A549 (cell line): ENCODE measurements around the gene SLC8A1. TPM values are rescaled to one million over a fixed set of nuclear protein-coding genes. Genes with fewer than 3 reads are reported as not detected.

Experiments used
- ATAC-seq, 2 experiments: fragments of 200-7000 bp in 1 of 2; fragments of >200 bp in 1 of 2; cut with Nextera tagmentation in 1 of 2; cut with Tn5 transposase in 1 of 2; 3 replicates each; pipeline versions ENCODE4 v1.8.0 to v1.9.1; 2018 to 2020; ENCODE audit warnings: mild to moderate bottlenecking in 1 of 2, moderate library complexity in 1 of 2
- CTCF ChIA-PET: fragments of 300-600 bp; sonication (Branson Sonifier 250); formaldehyde crosslinking; extraction: SDS; loops from one replicate; lab custom pipeline; 2021; ENCODE audit warnings: antibody characterized with exemption, inconsistent platforms; lab: Yijun Ruan, JAX
- POLR2A ChIA-PET: fragments of 350-600 bp; formaldehyde crosslinking; extraction: SDS; loops from one replicate; lab custom pipeline; 2021; ENCODE audit warnings: antibody characterized with exemption, inconsistent platforms; lab: Yijun Ruan, JAX
- DNase-seq, 2 experiments: peaks; one replicate each; pipeline versions ENCODE4 v3.0.0 to v3.0.0-alpha.2; 2011 to 2016; ENCODE audit warnings: low read depth in 1 of 2, low spot score in 1 of 2
- FAIRE-seq: peaks from 2 replicates; lab custom pipeline; 2011; peaks lifted over from hg19 to GRCh38; lab: Jason Lieb, UNC
- H3K27ac ChIP-seq, 2 experiments: fragments of >200 bp; sonication (Bioruptor Twin); formaldehyde crosslinking; 3 replicates each; pipeline ENCODE4 v1.5.1; 2016 to 2017
- H3K4me1 ChIP-seq: fragments of >200 bp; sonication (Bioruptor Twin); formaldehyde crosslinking; 3 replicates; pipeline ENCODE4 v1.6.1; 2016
- H3K4me2 ChIP-seq: fragments of >200 bp; sonication (Bioruptor Twin); formaldehyde crosslinking; 3 replicates; pipeline ENCODE4 v1.6.1; 2016
- H3K4me3 ChIP-seq: fragments of >200 bp; sonication (Bioruptor Twin); formaldehyde crosslinking; 3 replicates; pipeline ENCODE4 v1.5.1; 2016
- H3K9me3 ChIP-seq: fragments of >200 bp; sonication (Bioruptor Twin); formaldehyde crosslinking; 3 replicates; pipeline ENCODE4 v1.6.1; 2016
- CBX2 ChIP-seq: fragments of 200-600 bp; sonication (generic); IDR thresholded peaks from 2 replicates; pipeline ENCODE4 v1.6.1; 2016; ENCODE audit warnings: low read depth, mild to moderate bottlenecking, borderline replicate concordance
- CBX8 ChIP-seq: fragments of 200-600 bp; sonication (generic); IDR thresholded peaks from 2 replicates; pipeline ENCODE4 v1.6.1; 2016
- FOSB ChIP-seq: fragments of 250-450 bp; sonication (Bioruptor Pico); IDR thresholded peaks from 2 replicates; pipeline ENCODE4 v1.5.0; 2020; ENCODE audit warnings: mild to moderate bottlenecking, moderate library complexity
- FOXS1 ChIP-seq: fragments of 250-450 bp; sonication (Bioruptor Pico); IDR thresholded peaks from 2 replicates; pipeline ENCODE4 v1.5.0; 2020; ENCODE audit warnings: mild to moderate bottlenecking, moderate library complexity
- HDAC2 ChIP-seq: fragments of 200-600 bp; sonication (generic); IDR thresholded peaks from 2 replicates; pipeline ENCODE4 v1.6.1; 2016
- HEYL ChIP-seq: fragments of 250-450 bp; sonication (Bioruptor Pico); IDR thresholded peaks from 2 replicates; pipeline ENCODE4 v1.8.0; 2021; ENCODE audit warnings: mild to moderate bottlenecking, moderate library complexity
- HOXB13 ChIP-seq: fragments of 250-450 bp; sonication (Bioruptor Pico); IDR thresholded peaks from 2 replicates; pipeline ENCODE4 v1.5.0; 2020; ENCODE audit warnings: low read depth, mild to moderate bottlenecking, moderate library complexity
- JUN ChIP-seq, 2 experiments: fragments of >200 bp; sonication (Bioruptor Twin); formaldehyde crosslinking; IDR thresholded peaks; 2 replicates in 1 of 2; 3 replicates in 1 of 2; pipeline ENCODE4 v1.6.1; 2016 to 2017
- KDM5A ChIP-seq: fragments of 200-600 bp; sonication (generic); IDR thresholded peaks from 2 replicates; pipeline ENCODE4 v1.6.1; 2016; ENCODE audit warnings: antibody characterized with exemption, mild to moderate bottlenecking
- MAFK ChIP-seq: fragments of 450-650 bp; IDR thresholded peaks from 2 replicates; pipeline ENCODE4 v1.6.1; 2014; ENCODE audit not compliant: partially characterized antibody
- MAZ ChIP-seq: fragments of 150-350 bp; IDR thresholded peaks from 2 replicates; pipeline ENCODE4 v1.6.1; 2014; ENCODE audit warnings: antibody characterized with exemption, low read depth, low read length, borderline replicate concordance
- MYC ChIP-seq: IDR thresholded peaks from 2 replicates; pipeline ENCODE4 v1.6.1; 2012; ENCODE audit warnings: mild to moderate bottlenecking, inconsistent platforms, low read length, improper control_type of control experiment, borderline replicate concordance
- NFE2L2 ChIP-seq: fragments of 150-350 bp; conservative IDR thresholded peaks from 2 replicates; pipeline ENCODE4 v1.6.1; 2014; ENCODE audit warnings: low read length
- NPAS2 ChIP-seq: fragments of 250-450 bp; sonication (Bioruptor Pico); IDR thresholded peaks from 2 replicates; pipeline ENCODE4 v1.8.0; 2022; ENCODE audit warnings: mild to moderate bottlenecking, moderate library complexity, borderline replicate concordance
- POLR2A ChIP-seq: IDR thresholded peaks from 2 replicates; pipeline ENCODE4 v1.6.1; 2012; ENCODE audit warnings: mild to moderate bottlenecking, low read length
- RARB ChIP-seq: fragments of 250-450 bp; sonication (Bioruptor Pico); IDR thresholded peaks from 2 replicates; pipeline ENCODE4 v1.8.0; 2021; ENCODE audit warnings: mild to moderate bottlenecking, moderate library complexity
- RFX5 ChIP-seq: fragments of 450-650 bp; IDR thresholded peaks from 2 replicates; pipeline ENCODE4 v1.7.1; 2014; ENCODE audit warnings: antibody characterized with exemption, mild to moderate bottlenecking, moderate library complexity
- RNF2 ChIP-seq: fragments of 200-600 bp; sonication (generic); IDR thresholded peaks from 2 replicates; pipeline ENCODE4 v1.6.1; 2016; ENCODE audit warnings: low read depth, mild to moderate bottlenecking, antibody characterized with exemption, moderate library complexity, borderline replicate concordance
- TFCP2L1 ChIP-seq: fragments of 250-450 bp; sonication (Bioruptor Pico); IDR thresholded peaks from 2 replicates; pipeline ENCODE4 v1.5.0; 2021; ENCODE audit warnings: mild to moderate bottlenecking
- TP53 ChIP-seq: fragments of 250-450 bp; sonication (Bioruptor Pico); IDR thresholded peaks from 2 replicates; pipeline ENCODE4 v1.5.0; 2021; ENCODE audit warnings: mild to moderate bottlenecking, moderate library complexity
- ZFP36 ChIP-seq: fragments of 450-650 bp; IDR thresholded peaks from 2 replicates; pipeline ENCODE4 v1.6.1; 2014; ENCODE audit warnings: borderline replicate concordance; ENCODE audit not compliant: partially characterized antibody
- ZNF302 ChIP-seq: fragments of 250-450 bp; sonication (Bioruptor Pico); IDR thresholded peaks from 2 replicates; pipeline ENCODE4 v1.9.0; 2021; ENCODE audit warnings: inconsistent platforms, mild to moderate bottlenecking, moderate library complexity
- ZSCAN20 ChIP-seq: fragments of 250-450 bp; sonication (Bioruptor Pico); IDR thresholded peaks from 2 replicates; pipeline ENCODE4 v1.8.0; 2022; ENCODE audit warnings: mild to moderate bottlenecking, moderate library complexity
- WGBS: methylation state at CpG from one replicate; pipeline ENCODE4 v1.1.6; 2017; ENCODE audit errors: missing lambda C conversion rate; 5-methylcytosine and 5-hydroxymethylcytosine counted together
- polyA plus RNA-seq, 4 experiments: library from polyadenylated mRNA; depleted of rRNA in 3 of 4; stranded (reverse); fragments of >200 nt; fragmentation: RNase III in 1 of 4; extraction: RNeasy Plus Mini Kit Qiagen cat#74134 plus additional on column Dnase treatment in 1 of 4; gene quantifications; 2 replicates in 3 of 4; 3 replicates in 1 of 4; pipeline ENCODE4 v1.2.3, GENCODE V29; 2011 to 2017
- TF ChIP-seq, protein P1 (sequence below): fragments of 150-350 bp; IDR thresholded peaks from 2 replicates; pipeline ENCODE4 v1.6.1; 2014; ENCODE audit warnings: low read depth, mild to moderate bottlenecking, low read length
- TF ChIP-seq, protein P2 (sequence below): fragments of 250-450 bp; sonication (Bioruptor Pico); IDR thresholded peaks from 2 replicates; pipeline ENCODE4 v1.5.0; 2020; ENCODE audit warnings: low read depth, mild to moderate bottlenecking, moderate library complexity

SLC8A1 gene
- polyA plus RNA-seq, 2 of the 4 experiments (the other 2 are of a cell fraction), result 0.28 to 0.92 TPM

DNA sequence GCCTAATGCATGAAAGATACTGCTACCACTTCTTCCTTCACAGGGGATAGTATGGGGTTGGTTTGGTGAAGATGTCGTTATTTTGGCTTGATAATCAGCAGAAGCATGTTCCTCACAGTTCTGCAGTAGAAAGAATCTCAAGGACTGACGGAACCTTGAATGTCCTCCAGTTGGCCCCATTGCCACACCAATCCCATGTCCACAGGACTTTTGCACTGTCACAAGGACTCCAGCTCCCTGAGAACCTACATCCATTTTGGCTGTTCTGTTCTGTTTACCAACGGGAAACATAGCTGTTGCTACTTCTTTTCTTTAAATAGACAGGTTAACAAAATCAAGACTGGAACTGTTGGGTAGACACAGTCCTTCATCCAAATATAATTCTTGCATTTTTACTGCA lies 270.0 kb downstream of the SLC8A1 start:
- no peak for DNase-seq
- Histone ChIP-seq H3K4me3 (no peak overlapping the region), H3K9me3 (no peaks in the 10 kb centered on the region), H3K4me2 (no peak overlapping the region), H3K27ac (no peak overlapping the region), H3K4me1 (no peaks in the 10 kb centered on the region)
- TF ChIP-seq MAZ, result no peak
- no peak for TF ChIP-seq HEYL (CRISPR knock-in tag)
- TF ChIP-seq ZFP36, result no peak
- no peak for TF ChIP-seq NFE2L2
- TF ChIP-seq RARB, result no peak
- TF ChIP-seq, protein P1, sequence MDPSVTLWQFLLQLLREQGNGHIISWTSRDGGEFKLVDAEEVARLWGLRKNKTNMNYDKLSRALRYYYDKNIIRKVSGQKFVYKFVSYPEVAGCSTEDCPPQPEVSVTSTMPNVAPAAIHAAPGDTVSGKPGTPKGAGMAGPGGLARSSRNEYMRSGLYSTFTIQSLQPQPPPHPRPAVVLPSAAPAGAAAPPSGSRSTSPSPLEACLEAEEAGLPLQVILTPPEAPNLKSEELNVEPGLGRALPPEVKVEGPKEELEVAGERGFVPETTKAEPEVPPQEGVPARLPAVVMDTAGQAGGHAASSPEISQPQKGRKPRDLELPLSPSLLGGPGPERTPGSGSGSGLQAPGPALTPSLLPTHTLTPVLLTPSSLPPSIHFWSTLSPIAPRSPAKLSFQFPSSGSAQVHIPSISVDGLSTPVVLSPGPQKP, result no peak
- no peak for TF ChIP-seq ZSCAN20
- TF ChIP-seq CBX2, result no peak
- no peak for TF ChIP-seq ZNF302
- no peak for TF ChIP-seq HDAC2
- TF ChIP-seq CBX8, result no peak
- whole genome bisulfite sequencing, result 7% methylated on average over 3 of the region's 3 CpGs
- POLR2A ChIA-PET, result no interaction called here
- ATAC-seq, result no peak
- FAIRE-seq, result no peak
- CTCF ChIA-PET, result no interaction called here

DNA sequence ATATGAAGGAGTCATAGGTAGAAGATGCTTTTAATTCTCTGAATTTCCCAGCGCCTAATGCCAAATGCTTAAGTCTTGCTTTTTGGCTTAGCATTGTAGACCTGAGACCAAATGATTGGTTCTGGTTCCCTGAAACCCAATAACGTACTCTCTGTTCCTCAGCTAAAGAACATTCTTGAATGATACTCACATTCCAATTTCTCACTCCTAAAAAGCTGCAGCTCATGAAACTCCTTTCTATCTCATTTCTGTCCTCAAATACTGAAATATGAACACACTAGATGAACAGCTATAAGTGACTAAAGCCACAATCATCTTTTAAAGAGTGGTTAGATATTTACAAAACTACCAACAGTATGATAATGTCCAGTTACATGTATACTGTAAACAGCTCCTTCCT lies 272.1 kb downstream of the SLC8A1 start:
- no peak overlapping the region for H3K4me2 ChIP-seq
- H3K9me3 ChIP-seq, result no peaks in the 10 kb centered on the region
- WGBS, result under 1% methylated on average over 2 of the region's 2 CpGs
- ATAC-seq, result no peak
- CTCF ChIA-PET, result no interaction called here
- TF ChIP-seq HEYL (CRISPR knock-in tag) (no peak), TP53 (CRISPR knock-in tag) (no peak), TFCP2L1 (CRISPR knock-in tag) (no peak), POLR2A (no peak), JUN (IDR thresholded peaks at IDR 0.05) (no peak), RNF2 (no peak), HDAC2 (no peak), MAFK (no peak), NPAS2 (no peak), FOSB (CRISPR knock-in tag) (no peak), RFX5 (no peak), KDM5A (no peak)
- TF ChIP-seq, protein P1, result no peak
- peak; percentile 43 for FAIRE-seq
- DNase-seq, result no peak
- H3K4me1 ChIP-seq, result no peaks in the 10 kb centered on the region
- H3K27ac ChIP-seq, result no peak overlapping the region
- H3K4me3 ChIP-seq, result no peak overlapping the region
- POLR2A ChIA-PET, result no interaction called here

DNA sequence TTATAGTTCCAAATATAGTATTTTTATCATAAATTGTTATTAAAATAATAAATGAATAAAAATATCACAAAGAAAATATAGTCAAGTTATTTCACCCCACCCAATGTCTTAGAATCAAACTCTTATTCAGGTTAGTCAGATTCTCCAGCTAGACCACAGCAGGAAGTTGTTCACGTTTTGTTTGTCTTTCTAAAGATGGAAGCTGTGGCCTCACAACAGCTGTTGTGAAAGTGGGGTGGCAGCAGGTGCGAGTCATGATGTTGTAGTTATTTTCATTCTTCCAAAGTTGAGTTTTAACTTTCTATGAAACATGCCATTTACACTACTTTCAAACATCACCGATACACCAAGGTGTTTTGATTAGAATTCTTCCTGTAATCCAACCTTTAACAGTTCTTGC lies 272.9 kb downstream of the SLC8A1 start:
- Histone ChIP-seq H3K4me3 (no peak overlapping the region), H3K27ac (no peak overlapping the region), H3K4me1 (no peaks in the 10 kb centered on the region), H3K9me3 (no peaks in the 10 kb centered on the region), H3K4me2 (no peak overlapping the region)
- ATAC-seq (no peak), DNase-seq (no peak), FAIRE-seq (peak; percentile 59)
- CTCF ChIA-PET, result interaction anchor here (0.6 kb wide), 1 partner anchor 46 kb away, joined by 3 read pairs; no protein-coding TSS in a partner anchor
- TF ChIP-seq MYC (no peak), HOXB13 (CRISPR knock-in tag) (no peak), FOXS1 (CRISPR knock-in tag) (no peak), POLR2A (no peak)
- TF ChIP-seq, protein P2, sequence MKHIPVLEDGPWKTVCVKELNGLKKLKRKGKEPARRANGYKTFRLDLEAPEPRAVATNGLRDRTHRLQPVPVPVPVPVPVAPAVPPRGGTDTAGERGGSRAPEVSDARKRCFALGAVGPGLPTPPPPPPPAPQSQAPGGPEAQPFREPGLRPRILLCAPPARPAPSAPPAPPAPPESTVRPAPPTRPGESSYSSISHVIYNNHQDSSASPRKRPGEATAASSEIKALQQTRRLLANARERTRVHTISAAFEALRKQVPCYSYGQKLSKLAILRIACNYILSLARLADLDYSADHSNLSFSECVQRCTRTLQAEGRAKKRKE (CRISPR knock-in tag), result no peak
- POLR2A ChIA-PET, result no interaction called here
- WGBS, result 10% methylated on average over 3 of the region's 3 CpGs
